Skeletal muscle satellite cell (primary cell): Measurements from ENCODE around the gene YBX1. TPM values are rescaled to one million over a fixed set of nuclear protein-coding genes. Genes with fewer than 3 reads are reported as not detected.

Experiments
- H3K27me3 ChIP-seq: 2 replicates; pipeline ENCODE4 v1.7.0; 2013; ENCODE audit warnings: low read length; ENCODE audit not compliant: control insufficient read depth, insufficient read depth
- H3K36me3 ChIP-seq: 2 replicates; pipeline ENCODE4 v1.7.0; 2013; ENCODE audit warnings: mild to moderate bottlenecking, control low read depth, low read length; ENCODE audit not compliant: insufficient read depth
- H3K4me1 ChIP-seq: 2 replicates; pipeline ENCODE4 v1.7.0; 2013; ENCODE audit warnings: low read length; ENCODE audit not compliant: control insufficient read depth, insufficient read depth
- H3K4me2 ChIP-seq: 2 replicates; pipeline ENCODE4 v1.7.0; 2013; ENCODE audit warnings: mild to moderate bottlenecking, low read length
- H3K4me3 ChIP-seq: 2 replicates; pipeline ENCODE4 v1.7.0; 2013; ENCODE audit warnings: low read length
- H3K9ac ChIP-seq: 2 replicates; pipeline ENCODE4 v1.7.0; 2013; ENCODE audit warnings: mild to moderate bottlenecking, low read depth, low read length, moderate library complexity
- H3K9me3 ChIP-seq: replicated peaks from 2 replicates; pipeline ENCODE4 v1.7.0; 2013; ENCODE audit warnings: mild to moderate bottlenecking, control low read depth, low read length
- total RNA-seq: library from RNA; depleted of rRNA; stranded (reverse); fragments of >200 nt; gene quantifications from 2 replicates; pipeline ENCODE4 v1.2.3, GENCODE V29; 2012; rRNA removed

Gene YBX1
- total RNA-seq = 597 and 786 TPM in 2 replicates

DNA sequence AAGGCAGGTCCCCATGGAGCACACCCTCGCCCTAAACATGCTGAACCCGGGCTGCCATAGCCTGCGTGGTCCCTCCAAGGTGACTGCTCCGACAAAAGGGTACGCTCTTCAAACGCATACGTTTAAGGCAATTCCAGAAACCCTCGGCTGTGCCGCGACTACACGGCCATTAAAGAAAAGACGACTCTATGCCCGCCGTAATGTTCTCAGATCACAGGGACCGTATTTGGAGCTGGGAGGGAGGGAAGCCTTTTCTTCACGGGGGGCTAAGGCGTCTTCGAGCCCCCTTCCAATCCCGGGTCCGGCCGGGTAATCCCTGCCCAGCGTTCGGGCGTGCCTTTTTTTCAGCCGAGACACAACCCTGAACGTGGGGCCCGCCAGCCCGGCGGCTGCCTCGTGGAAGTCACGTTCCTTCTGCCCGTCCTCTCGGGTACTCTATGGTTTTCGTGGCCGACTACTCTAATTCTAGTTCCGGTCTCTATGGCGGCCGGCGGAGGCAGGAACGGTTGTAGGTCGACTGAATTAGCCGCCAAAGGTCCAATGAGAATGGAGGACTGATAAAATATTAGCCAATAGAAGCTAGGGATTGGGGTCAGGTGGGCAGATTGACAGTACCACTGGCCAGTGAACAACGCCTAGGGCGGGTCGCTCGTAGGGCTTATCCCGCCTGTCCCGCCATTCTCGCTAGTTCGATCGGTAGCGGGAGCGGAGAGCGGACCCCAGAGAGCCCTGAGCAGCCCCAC, at the start of gene YBX1:
YBX1 (plus strand) TSS at position 678 of the 743 bp plus-strand sequence. CDS start 148 bp downstream, outside the sequence.
- H3K27me3 ChIP-seq = no peaks in the 10 kb centered on the region
- H3K4me2 ChIP-seq = peak within 1 kb of the TSS; percentile 91
- H3K4me1 ChIP-seq = peaks cover 43% of the 10 kb centered on the region
- H3K4me3 ChIP-seq = peak within 1 kb of the TSS; percentile 91
- peak within 1 kb of the TSS; percentile 95 for H3K9ac ChIP-seq
- peaks cover 34% of the 10 kb centered on the region for H3K36me3 ChIP-seq
- H3K9me3 ChIP-seq = no peaks in the 10 kb centered on the region

GRCh38 chr1:42639116-42639515, 43.1 kb upstream of the YBX1 start:
- H3K4me1 ChIP-seq = no peaks in the 10 kb centered on the region
- no peak overlapping the region for H3K4me2 ChIP-seq
- H3K9ac ChIP-seq = no peak overlapping the region
- H3K27me3 ChIP-seq = no peaks in the 10 kb centered on the region
- H3K4me3 ChIP-seq = no peak overlapping the region
- no peaks in the 10 kb centered on the region for H3K36me3 ChIP-seq
- H3K9me3 ChIP-seq = no peaks in the 10 kb centered on the region

- Histone ChIP-seq H3K4me2 (no peak overlapping the region), H3K9me3 (no peaks in the 10 kb centered on the region)
Observed at GRCh38 chr1:42646056-42646455, 36.2 kb upstream of the YBX1 start.

DNA sequence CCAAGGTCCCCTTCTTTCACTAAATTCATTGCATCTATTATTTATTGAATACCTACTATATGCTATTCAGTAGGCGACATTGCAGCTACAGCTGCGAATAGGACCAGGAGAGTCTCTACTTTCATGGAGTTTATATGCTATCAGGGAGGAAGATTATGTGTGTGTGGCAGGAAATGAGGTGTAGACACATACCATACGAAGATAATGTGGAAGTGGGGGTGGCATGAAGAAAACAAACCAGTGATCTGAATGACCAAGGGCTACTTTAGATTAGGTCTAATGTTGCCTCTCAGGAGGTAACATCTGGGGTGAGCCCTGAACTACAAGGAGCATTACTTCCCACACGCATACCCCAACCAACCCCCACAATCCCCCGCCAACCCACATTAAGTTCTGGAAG, 25.0 kb upstream of the YBX1 start:
- Histone ChIP-seq H3K9me3 (no peaks in the 10 kb centered on the region), H3K9ac (no peak overlapping the region), H3K4me3 (no peak overlapping the region), H3K36me3 (no peaks in the 10 kb centered on the region), H3K4me1 (peaks cover 11% of the 10 kb centered on the region), H3K4me2 (peak overlapping the region; percentile 99), H3K27me3 (peaks cover 4% of the 10 kb centered on the region)

More at GRCh38 chr1:42646056-42646455, 36.2 kb upstream of the YBX1 start:
- Histone ChIP-seq H3K9ac (no peak overlapping the region), H3K36me3 (no peaks in the 10 kb centered on the region), H3K4me1 (no peaks in the 10 kb centered on the region), H3K4me3 (no peak overlapping the region), H3K27me3 (no peaks in the 10 kb centered on the region)

DNA sequence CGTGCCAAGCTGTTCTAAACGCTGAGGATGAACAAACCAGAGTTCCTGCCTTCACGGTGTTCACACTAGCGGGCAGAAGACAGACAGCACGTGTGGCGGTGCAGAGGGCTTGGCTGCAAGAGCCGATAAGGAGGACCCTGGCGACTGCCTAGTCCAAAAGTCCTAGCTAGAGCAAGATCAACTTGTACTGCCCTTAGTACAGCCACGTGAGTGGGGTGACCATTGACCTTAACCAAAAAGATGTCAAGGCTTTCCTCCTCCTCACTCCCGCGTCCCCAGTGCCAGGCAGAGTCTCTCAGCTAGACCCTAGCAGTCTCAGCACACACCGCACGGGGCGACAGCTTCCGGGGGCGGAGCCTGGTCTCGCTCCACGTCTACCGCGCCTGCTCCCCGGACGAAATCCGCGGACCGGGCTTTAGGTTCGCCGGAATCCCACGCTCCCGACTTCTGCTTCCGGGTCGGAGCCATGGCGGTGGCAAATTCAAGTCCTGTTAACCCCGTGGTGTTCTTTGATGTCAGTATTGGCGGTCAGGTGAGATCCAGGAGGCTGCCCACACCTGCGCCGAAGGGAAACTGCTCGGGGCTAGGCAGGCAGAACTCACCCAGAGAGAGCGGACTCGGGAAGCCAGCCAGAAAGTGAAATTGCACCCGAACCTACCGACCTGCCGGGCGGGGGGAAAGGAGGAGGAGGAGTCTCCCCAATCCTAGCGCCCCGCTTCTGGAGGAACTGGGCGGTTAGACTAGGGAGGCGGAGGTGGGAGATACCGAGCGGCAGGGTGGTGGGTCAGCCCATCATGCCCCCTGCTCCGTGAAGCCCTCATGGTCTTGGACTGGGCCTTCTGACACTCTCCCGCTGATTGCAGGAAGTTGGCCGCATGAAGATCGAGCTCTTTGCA, 24.0 kb upstream of the YBX1 start, which contains the start of gene PPIH:
PPIH (plus strand) TSS at position 443 of the 896 bp plus-strand sequence; CDS start at position 467, 24 bp downstream.
- Histone ChIP-seq H3K4me2 (peak within 1 kb of the TSS; percentile 99), H3K36me3 (no peaks in the 10 kb centered on the region), H3K4me3 (peak within 1 kb of the TSS; percentile 89), H3K4me1 (peaks cover 11% of the 10 kb centered on the region), H3K27me3 (peaks cover 4% of the 10 kb centered on the region), H3K9ac (peak within 1 kb of the TSS; percentile 85), H3K9me3 (no peaks in the 10 kb centered on the region)

- H3K4me1 ChIP-seq = peaks cover 11% of the 10 kb centered on the region
- H3K9me3 ChIP-seq = no peaks in the 10 kb centered on the region
- peak overlapping the region; percentile 89 for H3K4me3 ChIP-seq
- H3K4me2 ChIP-seq = peak overlapping the region; percentile 99
- H3K27me3 ChIP-seq = no peaks in the 10 kb centered on the region
- peaks cover 4% of the 10 kb centered on the region for H3K36me3 ChIP-seq
- peak overlapping the region; percentile 85 for H3K9ac ChIP-seq
Observed at GRCh38 chr1:42658877-42659337, 23.3 kb upstream of the YBX1 start.

- Histone ChIP-seq H3K9me3 (no peaks in the 10 kb centered on the region), H3K36me3 (peaks cover 18% of the 10 kb centered on the region), H3K9ac (no peak overlapping the region), H3K4me2 (no peak overlapping the region), H3K4me1 (peaks cover 11% of the 10 kb centered on the region), H3K27me3 (no peaks in the 10 kb centered on the region), H3K4me3 (no peak overlapping the region)
Observed at GRCh38 chr1:42660907-42661500, 21.2 kb upstream of the YBX1 start.

GRCh38 chr1:42669936-42670335, 12.3 kb upstream of the YBX1 start:
- H3K9ac ChIP-seq = no peak overlapping the region
- H3K4me2 ChIP-seq = no peak overlapping the region
- peaks cover 46% of the 10 kb centered on the region for H3K36me3 ChIP-seq
- no peaks in the 10 kb centered on the region for H3K27me3 ChIP-seq
- H3K4me3 ChIP-seq = no peak overlapping the region
- H3K9me3 ChIP-seq = no peaks in the 10 kb centered on the region
- no peaks in the 10 kb centered on the region for H3K4me1 ChIP-seq

DNA sequence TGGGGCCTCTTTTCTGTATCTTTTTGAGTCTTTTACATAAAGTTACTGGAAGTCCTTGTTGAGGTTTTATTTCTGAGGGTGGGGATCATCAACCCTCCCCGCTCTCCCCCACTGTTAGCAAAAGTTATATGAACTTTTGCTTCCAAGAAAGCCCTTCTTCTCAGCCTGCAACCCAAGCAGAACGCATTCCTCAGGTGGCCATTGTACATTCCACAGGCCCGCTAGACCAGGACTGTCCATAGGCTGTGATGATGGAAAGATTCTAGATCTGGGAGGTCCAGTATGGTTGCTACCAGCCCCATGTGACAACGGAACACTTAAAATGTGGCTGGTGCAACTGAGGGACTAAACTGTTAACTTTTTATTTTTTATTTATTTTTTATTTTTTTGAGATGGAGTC, 11.8 kb upstream of the YBX1 start:
- H3K27me3 ChIP-seq = no peaks in the 10 kb centered on the region
- H3K9me3 ChIP-seq = no peaks in the 10 kb centered on the region
- no peak overlapping the region for H3K4me2 ChIP-seq
- no peak overlapping the region for H3K4me3 ChIP-seq
- no peak overlapping the region for H3K9ac ChIP-seq
- no peaks in the 10 kb centered on the region for H3K4me1 ChIP-seq
- peaks cover 48% of the 10 kb centered on the region for H3K36me3 ChIP-seq

- no peaks in the 10 kb centered on the region for H3K27me3 ChIP-seq
- H3K9me3 ChIP-seq = no peaks in the 10 kb centered on the region
- peaks cover 26% of the 10 kb centered on the region for H3K36me3 ChIP-seq
- no peak overlapping the region for H3K9ac ChIP-seq
- H3K4me2 ChIP-seq = no peak overlapping the region
- no peaks in the 10 kb centered on the region for H3K4me1 ChIP-seq
- H3K4me3 ChIP-seq = no peak overlapping the region
Observed at GRCh38 chr1:42674214-42674613, 8.0 kb upstream of the YBX1 start.

- H3K4me3 ChIP-seq = no peak overlapping the region
- H3K27me3 ChIP-seq = no peaks in the 10 kb centered on the region
- peaks cover 26% of the 10 kb centered on the region for H3K36me3 ChIP-seq
- H3K4me1 ChIP-seq = peaks cover 3% of the 10 kb centered on the region
- no peak overlapping the region for H3K9ac ChIP-seq
- no peaks in the 10 kb centered on the region for H3K9me3 ChIP-seq
- no peak overlapping the region for H3K4me2 ChIP-seq
Observed at GRCh38 chr1:42674682-42675081, 7.5 kb upstream of the YBX1 start.
